Endothelial cell of umbilical vein (primary cell): ENCODE measurements around the gene TDRD9. TPM values are rescaled to one million over a fixed set of nuclear protein-coding genes. Genes with fewer than 3 reads are reported as not detected.

Experiments used
- BruUV-seq: library from RNA; stranded (reverse); fragments of 400-500 nt; replicated peaks from 2 replicates; lab custom pipeline; 2021; lab: Mats Ljungman, UMichigan
- CTCF ChIA-PET: fragments of 300-600, 350-600 bp; sonication (Branson Sonifier 250); formaldehyde crosslinking; loops from one replicate; lab custom pipeline; 2021; ENCODE audit warnings: antibody characterized with exemption, inconsistent platforms; lab: Charles Lee
- POLR2A ChIA-PET: fragments of 300-600, 350-600 bp; sonication (Branson Sonifier 250); formaldehyde crosslinking; loops from one replicate; lab custom pipeline; 2021; ENCODE audit warnings: antibody characterized with exemption, inconsistent platforms; lab: Charles Lee
- DNase-seq: peaks from one replicate; pipeline ENCODE4 v3.0.0-alpha.2; 2011; ENCODE audit warnings: low read depth, low spot score
- FAIRE-seq: peaks from 2 replicates; lab custom pipeline; 2011; peaks lifted over from hg19 to GRCh38; lab: Jason Lieb, UNC
- H2AFZ ChIP-seq: 2 replicates; pipeline ENCODE4 v1.6.0; 2012; ENCODE audit warnings: low read depth, low read length, control low read depth, inconsistent platforms
- H3K27ac ChIP-seq: 2 replicates; pipeline ENCODE4 v1.5.1; 2011; ENCODE audit warnings: low read depth, mild to moderate bottlenecking, control low read depth, low read length, moderate library complexity; ENCODE audit not compliant: insufficient read depth
- H3K27me3 ChIP-seq, 2 experiments: 2 replicates each; pipeline versions ENCODE4 v1.6.0 to v1.6.1; 2011; ENCODE audit warnings: low read length in 2 of 2, mixed read lengths in 1 of 2; ENCODE audit not compliant: control insufficient read depth in 2 of 2, insufficient read depth in 2 of 2
- H3K36me3 ChIP-seq, 2 experiments: 2 replicates in 1 of 2; 3 replicates in 1 of 2; pipeline ENCODE4 v1.5.1; 2011; ENCODE audit warnings: low read length in 2 of 2, mild to moderate bottlenecking in 1 of 2, moderate library complexity in 1 of 2; ENCODE audit not compliant: control insufficient read depth in 2 of 2, insufficient read depth in 2 of 2; ENCODE audit errors: extremely low read depth in 1 of 2
- H3K4me1 ChIP-seq: 3 replicates; pipeline ENCODE4 v1.5.1; 2011; ENCODE audit warnings: mild to moderate bottlenecking, low read length; ENCODE audit not compliant: control insufficient read depth, insufficient read depth; ENCODE audit errors: extremely low read depth
- H3K4me2 ChIP-seq: 2 replicates; pipeline ENCODE4 v1.6.1; 2011; ENCODE audit warnings: low read length, control low read depth, mixed read lengths; ENCODE audit not compliant: insufficient read depth
- H3K4me3 ChIP-seq, 3 experiments: fragments of 200-600 bp in 1 of 3; sonication (generic), shearing (Covaris generic) in 1 of 3; replicated peaks in 1 of 3; 2 replicates each; pipeline ENCODE4 v1.5.1; 2011 to 2016; ENCODE audit warnings: control low read depth in 3 of 3, low read length in 3 of 3, mild to moderate bottlenecking in 2 of 3, inconsistent platforms in 1 of 3, low read depth in 1 of 3, moderate library complexity in 1 of 3; ENCODE audit not compliant: insufficient read depth in 1 of 3
- H3K79me2 ChIP-seq: 2 replicates; pipeline ENCODE4 v1.6.0; 2012; ENCODE audit warnings: low read length, inconsistent platforms; ENCODE audit not compliant: control insufficient read depth, insufficient read depth
- H3K9ac ChIP-seq: replicated peaks from 2 replicates; pipeline ENCODE3; 2011; ENCODE audit warnings: low read length, control low read depth; ENCODE audit not compliant: insufficient read depth; ENCODE audit errors: extremely low read depth
- H3K9me1 ChIP-seq: replicated peaks from 3 replicates; pipeline ENCODE4 v1.6.0; 2011; ENCODE audit warnings: mild to moderate bottlenecking, low read length; ENCODE audit not compliant: control insufficient read depth, insufficient read depth; ENCODE audit errors: extremely low read depth
- H3K9me3 ChIP-seq: replicated peaks from 2 replicates; pipeline ENCODE4 v1.5.1; 2012; ENCODE audit warnings: low read length, inconsistent platforms; ENCODE audit not compliant: control insufficient read depth, insufficient read depth
- H4K20me1 ChIP-seq: replicated peaks from 2 replicates; pipeline ENCODE3; 2011; ENCODE audit warnings: mild to moderate bottlenecking, low read length; ENCODE audit not compliant: control insufficient read depth, insufficient read depth; ENCODE audit errors: extremely low read depth
- EZH2 ChIP-seq: IDR thresholded peaks from 2 replicates; pipeline ENCODE4 v1.6.1; 2012; ENCODE audit warnings: borderline replicate concordance, low read depth, mild to moderate bottlenecking, moderate library complexity, low read length, inconsistent platforms; ENCODE audit not compliant: severe bottlenecking
- FOS ChIP-seq: IDR thresholded peaks from 2 replicates; pipeline ENCODE4 v1.6.1; 2011; ENCODE audit warnings: mild to moderate bottlenecking, low read length, moderate library complexity, borderline replicate concordance; ENCODE audit not compliant: insufficient read depth
- GATA2 ChIP-seq: IDR thresholded peaks from 2 replicates; pipeline ENCODE4 v1.7.0; 2011; ENCODE audit warnings: low read depth, mild to moderate bottlenecking, moderate library complexity, mixed read lengths, low read length; ENCODE audit not compliant: insufficient read length, insufficient read depth
- JUN ChIP-seq: IDR thresholded peaks from 2 replicates; pipeline ENCODE4 v1.6.1; 2011; ENCODE audit warnings: borderline replicate concordance, low read depth; ENCODE audit not compliant: insufficient read length, insufficient read depth
- MAX ChIP-seq: IDR thresholded peaks from 2 replicates; pipeline ENCODE4 v1.6.1; 2011; ENCODE audit not compliant: insufficient read depth, insufficient read length
- MYC ChIP-seq: IDR thresholded peaks from one replicate; pipeline ENCODE4 v1.6.1; 2011; ENCODE audit warnings: mild to moderate bottlenecking, low read depth, low read length
- POLR2A ChIP-seq: IDR thresholded peaks from 2 replicates; pipeline ENCODE4 v1.6.1; 2012; ENCODE audit warnings: low read depth, mild to moderate bottlenecking, control low read depth, low read length
- POLR2AphosphoS5 ChIP-seq: IDR thresholded peaks from 2 replicates; pipeline ENCODE4 v1.6.1; 2012; ENCODE audit warnings: low read depth, mild to moderate bottlenecking, control low read depth, low read length, moderate library complexity; ENCODE audit not compliant: insufficient read depth
- dilution Hi-C: fragments of 300-500 bp; cut with MboI; formaldehyde crosslinking; loops from one replicate; pipeline ENCODE4 v1.15.0; 2019; ENCODE audit warnings: low sequenced_read_pairs; ENCODE audit not compliant: extremely low pct_ligation_motif_present
- intact Hi-C: fragments of 100-400 bp; cut with micrococcal nuclease; formaldehyde crosslinking; loops from one replicate; pipeline ENCODE4 v1.10.0; 2022
- polyA plus RNA-seq, 4 experiments: library from polyadenylated mRNA; depleted of rRNA in 3 of 4; stranded (reverse) in 3 of 4; unstranded in 1 of 4; fragments of >200 nt; gene quantifications; 2 replicates each; pipeline versions ENCODE4 v1.2.1 to v1.2.3, GENCODE V29; 2011 to 2012; ENCODE audit warnings: missing spikeins in 1 of 4
- total RNA-seq: library from RNA; stranded (reverse); gene quantifications from 2 replicates; pipeline ENCODE4 v1.2.3, GENCODE V29; 2021
- TF ChIP-seq, protein P1 (sequence below), 2 donors: IDR thresholded peaks; 1 replicate in 1 of 2; 2 replicates in 1 of 2; pipeline ENCODE4 v1.5.1; 2011; ENCODE audit warnings: low read length in 2 of 2, mild to moderate bottlenecking in 2 of 2, moderate library complexity in 2 of 2, control low read depth in 1 of 2, inconsistent platforms in 1 of 2, low read depth in 1 of 2; ENCODE audit not compliant: insufficient read depth in 1 of 2; ENCODE audit errors: extremely low read depth in 1 of 2

Gene TDRD9
- total and polyA plus RNA-seq, 2 donors (not counting 3 experiments of a cell fraction or from before 2014, with no cell fraction given) = 0.52 to 1.4 TPM

DNA sequence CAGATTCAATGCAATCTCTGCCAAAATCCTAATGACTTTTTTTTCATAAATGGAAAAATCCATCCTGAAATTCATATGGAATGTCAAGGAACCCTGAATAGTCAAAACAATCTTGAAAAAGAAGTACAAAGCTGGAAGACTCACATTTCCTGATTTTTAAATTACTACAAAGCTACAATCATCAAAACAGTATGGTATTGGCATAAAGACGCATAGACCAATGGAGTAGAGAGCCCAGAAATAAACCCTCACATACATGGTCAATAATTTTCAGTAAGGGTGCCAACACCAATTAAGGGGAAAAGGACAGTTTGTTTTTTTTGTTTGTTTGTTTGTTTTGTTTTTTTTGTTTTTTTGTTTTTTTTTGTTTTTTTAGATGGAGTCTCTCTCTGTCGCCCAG lies 18.7 kb downstream of the TDRD9 start:
- no peak for FAIRE-seq
- intact Hi-C loops = no loop called here
- CTCF ChIA-PET = interaction anchor here (1.2 kb wide), 1 partner anchor 13 kb away, joined by 3 read pairs; no protein-coding TSS in a partner anchor

More for the DNA sequence above, 18.7 kb downstream of the TDRD9 start:
- Histone ChIP-seq H3K4me3 (no peak overlapping the region), H3K36me3 (no peaks in the 10 kb centered on the region), H3K9me3 (no peaks in the 10 kb centered on the region), H3K9me1 (no peaks in the 10 kb centered on the region), H3K79me2 (no peaks in the 10 kb centered on the region), H3K27ac (no peak overlapping the region), H2AFZ (no peak overlapping the region), H3K4me1 (no peaks in the 10 kb centered on the region), H4K20me1 (no peaks in the 10 kb centered on the region), H3K9ac (no peak overlapping the region), H3K4me2 (no peak overlapping the region), H3K27me3 (peaks cover 10 to 19% of the 10 kb centered on the region in 2 experiments)
- TF ChIP-seq POLR2A (no peak), MYC (no peak), FOS (no peak), GATA2 (no peak), MAX (no peak), EZH2 (no peak), POLR2AphosphoS5 (no peak), JUN (no peak)
- TF ChIP-seq, protein P1, sequence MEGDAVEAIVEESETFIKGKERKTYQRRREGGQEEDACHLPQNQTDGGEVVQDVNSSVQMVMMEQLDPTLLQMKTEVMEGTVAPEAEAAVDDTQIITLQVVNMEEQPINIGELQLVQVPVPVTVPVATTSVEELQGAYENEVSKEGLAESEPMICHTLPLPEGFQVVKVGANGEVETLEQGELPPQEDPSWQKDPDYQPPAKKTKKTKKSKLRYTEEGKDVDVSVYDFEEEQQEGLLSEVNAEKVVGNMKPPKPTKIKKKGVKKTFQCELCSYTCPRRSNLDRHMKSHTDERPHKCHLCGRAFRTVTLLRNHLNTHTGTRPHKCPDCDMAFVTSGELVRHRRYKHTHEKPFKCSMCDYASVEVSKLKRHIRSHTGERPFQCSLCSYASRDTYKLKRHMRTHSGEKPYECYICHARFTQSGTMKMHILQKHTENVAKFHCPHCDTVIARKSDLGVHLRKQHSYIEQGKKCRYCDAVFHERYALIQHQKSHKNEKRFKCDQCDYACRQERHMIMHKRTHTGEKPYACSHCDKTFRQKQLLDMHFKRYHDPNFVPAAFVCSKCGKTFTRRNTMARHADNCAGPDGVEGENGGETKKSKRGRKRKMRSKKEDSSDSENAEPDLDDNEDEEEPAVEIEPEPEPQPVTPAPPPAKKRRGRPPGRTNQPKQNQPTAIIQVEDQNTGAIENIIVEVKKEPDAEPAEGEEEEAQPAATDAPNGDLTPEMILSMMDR (IDR thresholded peaks at IDR 0.05; ENCODE audit: extremely low read depth in 1 of 2, insufficient read depth in 1 of 2, low read depth in 1 of 2, low read length in 2 of 2) = no peak
- dilution Hi-C loops = no loop called here
- DNase-seq = no peak
- POLR2A ChIA-PET = no interaction called here
- no TSS peak for BruUV-seq
